ENCODE results near the gene UBE2Z. TPM values are rescaled to one million over a fixed set of nuclear protein-coding genes. Genes with fewer than 3 reads are reported as not detected.

The UBE2Z gene
- total and polyA plus RNA-seq, 2 of the 13 experiments (the other 11 are each of a cell fraction or from before 2014, with no cell fraction given) = 63.2 to 122 TPM

DNA sequence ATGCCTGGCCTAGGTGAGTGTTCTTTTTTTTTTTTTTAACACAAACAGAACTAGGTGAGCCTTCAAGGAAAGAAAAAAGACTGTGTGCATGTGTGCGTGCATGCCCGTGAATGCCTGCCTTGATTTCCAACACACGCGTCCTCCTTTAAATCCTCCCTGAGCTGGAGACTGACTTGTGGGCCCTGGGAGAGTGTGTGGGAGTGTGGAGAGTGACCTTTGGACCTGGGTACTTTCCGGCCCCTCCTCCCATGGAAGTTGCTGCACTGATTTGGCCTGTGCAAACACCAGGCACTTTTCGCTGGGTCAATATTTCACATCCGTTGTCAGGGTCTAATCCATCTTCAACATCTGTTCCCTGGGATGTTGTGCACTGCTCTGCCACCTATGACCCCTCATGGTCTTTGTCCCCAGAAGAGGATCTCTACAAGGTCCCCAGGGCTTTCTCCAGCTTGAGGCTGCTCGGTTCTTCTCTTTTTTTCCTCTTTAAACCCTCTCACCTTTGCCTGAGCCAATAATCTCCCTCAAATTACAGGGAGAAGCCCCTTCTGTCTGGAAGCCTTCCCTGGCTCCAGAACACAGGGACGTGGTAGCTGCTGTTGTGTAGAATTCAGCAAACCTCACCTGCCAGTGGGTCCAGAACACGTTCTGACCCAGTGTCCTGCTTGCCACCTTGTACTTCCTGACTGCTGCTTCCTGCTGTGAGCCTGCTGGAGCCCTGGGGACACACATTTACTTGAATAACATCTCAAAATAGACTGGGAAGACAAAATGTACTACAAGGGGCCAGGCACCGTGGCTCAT, 36.5 kb upstream of the UBE2Z start (continued):
- TF ChIP-seq, protein P1, sequence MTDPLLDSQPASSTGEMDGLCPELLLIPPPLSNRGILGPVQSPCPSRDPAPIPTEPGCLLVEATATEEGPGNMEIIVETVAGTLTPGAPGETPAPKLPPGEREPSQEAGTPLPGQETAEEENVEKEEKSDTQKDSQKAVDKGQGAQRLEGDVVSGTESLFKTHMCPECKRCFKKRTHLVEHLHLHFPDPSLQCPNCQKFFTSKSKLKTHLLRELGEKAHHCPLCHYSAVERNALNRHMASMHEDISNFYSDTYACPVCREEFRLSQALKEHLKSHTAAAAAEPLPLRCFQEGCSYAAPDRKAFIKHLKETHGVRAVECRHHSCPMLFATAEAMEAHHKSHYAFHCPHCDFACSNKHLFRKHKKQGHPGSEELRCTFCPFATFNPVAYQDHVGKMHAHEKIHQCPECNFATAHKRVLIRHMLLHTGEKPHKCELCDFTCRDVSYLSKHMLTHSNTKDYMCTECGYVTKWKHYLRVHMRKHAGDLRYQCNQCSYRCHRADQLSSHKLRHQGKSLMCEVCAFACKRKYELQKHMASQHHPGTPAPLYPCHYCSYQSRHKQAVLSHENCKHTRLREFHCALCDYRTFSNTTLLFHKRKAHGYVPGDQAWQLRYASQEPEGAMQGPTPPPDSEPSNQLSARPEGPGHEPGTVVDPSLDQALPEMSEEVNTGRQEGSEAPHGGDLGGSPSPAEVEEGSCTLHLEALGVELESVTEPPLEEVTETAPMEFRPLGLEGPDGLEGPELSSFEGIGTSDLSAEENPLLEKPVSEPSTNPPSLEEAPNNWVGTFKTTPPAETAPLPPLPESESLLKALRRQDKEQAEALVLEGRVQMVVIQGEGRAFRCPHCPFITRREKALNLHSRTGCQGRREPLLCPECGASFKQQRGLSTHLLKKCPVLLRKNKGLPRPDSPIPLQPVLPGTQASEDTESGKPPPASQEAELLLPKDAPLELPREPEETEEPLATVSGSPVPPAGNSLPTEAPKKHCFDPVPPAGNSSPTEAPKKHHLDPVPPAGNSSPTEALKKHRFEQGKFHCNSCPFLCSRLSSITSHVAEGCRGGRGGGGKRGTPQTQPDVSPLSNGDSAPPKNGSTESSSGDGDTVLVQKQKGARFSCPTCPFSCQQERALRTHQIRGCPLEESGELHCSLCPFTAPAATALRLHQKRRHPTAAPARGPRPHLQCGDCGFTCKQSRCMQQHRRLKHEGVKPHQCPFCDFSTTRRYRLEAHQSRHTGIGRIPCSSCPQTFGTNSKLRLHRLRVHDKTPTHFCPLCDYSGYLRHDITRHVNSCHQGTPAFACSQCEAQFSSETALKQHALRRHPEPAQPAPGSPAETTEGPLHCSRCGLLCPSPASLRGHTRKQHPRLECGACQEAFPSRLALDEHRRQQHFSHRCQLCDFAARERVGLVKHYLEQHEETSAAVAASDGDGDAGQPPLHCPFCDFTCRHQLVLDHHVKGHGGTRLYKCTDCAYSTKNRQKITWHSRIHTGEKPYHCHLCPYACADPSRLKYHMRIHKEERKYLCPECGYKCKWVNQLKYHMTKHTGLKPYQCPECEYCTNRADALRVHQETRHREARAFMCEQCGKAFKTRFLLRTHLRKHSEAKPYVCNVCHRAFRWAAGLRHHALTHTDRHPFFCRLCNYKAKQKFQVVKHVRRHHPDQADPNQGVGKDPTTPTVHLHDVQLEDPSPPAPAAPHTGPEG (CRISPR knock-in tag; IDR thresholded peaks at IDR 0.05) = no peak
- TF ChIP-seq, protein P2, sequence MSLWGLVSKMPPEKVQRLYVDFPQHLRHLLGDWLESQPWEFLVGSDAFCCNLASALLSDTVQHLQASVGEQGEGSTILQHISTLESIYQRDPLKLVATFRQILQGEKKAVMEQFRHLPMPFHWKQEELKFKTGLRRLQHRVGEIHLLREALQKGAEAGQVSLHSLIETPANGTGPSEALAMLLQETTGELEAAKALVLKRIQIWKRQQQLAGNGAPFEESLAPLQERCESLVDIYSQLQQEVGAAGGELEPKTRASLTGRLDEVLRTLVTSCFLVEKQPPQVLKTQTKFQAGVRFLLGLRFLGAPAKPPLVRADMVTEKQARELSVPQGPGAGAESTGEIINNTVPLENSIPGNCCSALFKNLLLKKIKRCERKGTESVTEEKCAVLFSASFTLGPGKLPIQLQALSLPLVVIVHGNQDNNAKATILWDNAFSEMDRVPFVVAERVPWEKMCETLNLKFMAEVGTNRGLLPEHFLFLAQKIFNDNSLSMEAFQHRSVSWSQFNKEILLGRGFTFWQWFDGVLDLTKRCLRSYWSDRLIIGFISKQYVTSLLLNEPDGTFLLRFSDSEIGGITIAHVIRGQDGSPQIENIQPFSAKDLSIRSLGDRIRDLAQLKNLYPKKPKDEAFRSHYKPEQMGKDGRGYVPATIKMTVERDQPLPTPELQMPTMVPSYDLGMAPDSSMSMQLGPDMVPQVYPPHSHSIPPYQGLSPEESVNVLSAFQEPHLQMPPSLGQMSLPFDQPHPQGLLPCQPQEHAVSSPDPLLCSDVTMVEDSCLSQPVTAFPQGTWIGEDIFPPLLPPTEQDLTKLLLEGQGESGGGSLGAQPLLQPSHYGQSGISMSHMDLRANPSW (CRISPR knock-in tag; IDR thresholded peaks at IDR 0.05; ENCODE audit: borderline replicate concordance) = peak; percentile 97
- peak; percentile 100 for TF ChIP-seq ZBTB42 (CRISPR knock-in tag; IDR thresholded peaks at IDR 0.05)
- TF ChIP-seq, protein P3, sequence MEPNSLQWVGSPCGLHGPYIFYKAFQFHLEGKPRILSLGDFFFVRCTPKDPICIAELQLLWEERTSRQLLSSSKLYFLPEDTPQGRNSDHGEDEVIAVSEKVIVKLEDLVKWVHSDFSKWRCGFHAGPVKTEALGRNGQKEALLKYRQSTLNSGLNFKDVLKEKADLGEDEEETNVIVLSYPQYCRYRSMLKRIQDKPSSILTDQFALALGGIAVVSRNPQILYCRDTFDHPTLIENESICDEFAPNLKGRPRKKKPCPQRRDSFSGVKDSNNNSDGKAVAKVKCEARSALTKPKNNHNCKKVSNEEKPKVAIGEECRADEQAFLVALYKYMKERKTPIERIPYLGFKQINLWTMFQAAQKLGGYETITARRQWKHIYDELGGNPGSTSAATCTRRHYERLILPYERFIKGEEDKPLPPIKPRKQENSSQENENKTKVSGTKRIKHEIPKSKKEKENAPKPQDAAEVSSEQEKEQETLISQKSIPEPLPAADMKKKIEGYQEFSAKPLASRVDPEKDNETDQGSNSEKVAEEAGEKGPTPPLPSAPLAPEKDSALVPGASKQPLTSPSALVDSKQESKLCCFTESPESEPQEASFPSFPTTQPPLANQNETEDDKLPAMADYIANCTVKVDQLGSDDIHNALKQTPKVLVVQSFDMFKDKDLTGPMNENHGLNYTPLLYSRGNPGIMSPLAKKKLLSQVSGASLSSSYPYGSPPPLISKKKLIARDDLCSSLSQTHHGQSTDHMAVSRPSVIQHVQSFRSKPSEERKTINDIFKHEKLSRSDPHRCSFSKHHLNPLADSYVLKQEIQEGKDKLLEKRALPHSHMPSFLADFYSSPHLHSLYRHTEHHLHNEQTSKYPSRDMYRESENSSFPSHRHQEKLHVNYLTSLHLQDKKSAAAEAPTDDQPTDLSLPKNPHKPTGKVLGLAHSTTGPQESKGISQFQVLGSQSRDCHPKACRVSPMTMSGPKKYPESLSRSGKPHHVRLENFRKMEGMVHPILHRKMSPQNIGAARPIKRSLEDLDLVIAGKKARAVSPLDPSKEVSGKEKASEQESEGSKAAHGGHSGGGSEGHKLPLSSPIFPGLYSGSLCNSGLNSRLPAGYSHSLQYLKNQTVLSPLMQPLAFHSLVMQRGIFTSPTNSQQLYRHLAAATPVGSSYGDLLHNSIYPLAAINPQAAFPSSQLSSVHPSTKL (CRISPR knock-in tag; IDR thresholded peaks at IDR 0.05) = peak; percentile 99
- TF ChIP-seq NKX3-1 (CRISPR knock-in tag; IDR thresholded peaks at IDR 0.05) = peak; percentile 85; the same call in 1 of the 2 replicates
- no peak for TF ChIP-seq POLR2AphosphoS2 (IDR thresholded peaks at IDR 0.05; ENCODE audit: low read depth, low read length)
- peak; percentile 55 for TF ChIP-seq YY1 (IDR thresholded peaks at IDR 0.05; ENCODE audit: insufficient read depth, insufficient replicate concordance, low read depth, low read length)
- TF ChIP-seq SIX1 (CRISPR knock-in tag; IDR thresholded peaks at IDR 0.05; ENCODE audit: borderline replicate concordance) = peak; percentile 84; the same call in 1 of the 2 replicates
- peak; percentile 71 for TF ChIP-seq TCF7 (IDR thresholded peaks at IDR 0.05; ENCODE audit: low read depth)
- TF ChIP-seq CENPX (CRISPR knock-in tag; IDR thresholded peaks at IDR 0.05) = no peak
- TF ChIP-seq MTA1 (CRISPR knock-in tag; IDR thresholded peaks at IDR 0.05; ENCODE audit: borderline replicate concordance) = peak; percentile 97
- peak; percentile 70 for TF ChIP-seq POLR2G (IDR thresholded peaks at IDR 0.05; ENCODE audit: low read depth, low read length)
- 0 out of 2 replicates have a peak, but pooled peaks have one; percentile 59 for TF ChIP-seq ZNF780A (CRISPR knock-in tag; IDR thresholded peaks at IDR 0.05)
- TF ChIP-seq, protein P4, sequence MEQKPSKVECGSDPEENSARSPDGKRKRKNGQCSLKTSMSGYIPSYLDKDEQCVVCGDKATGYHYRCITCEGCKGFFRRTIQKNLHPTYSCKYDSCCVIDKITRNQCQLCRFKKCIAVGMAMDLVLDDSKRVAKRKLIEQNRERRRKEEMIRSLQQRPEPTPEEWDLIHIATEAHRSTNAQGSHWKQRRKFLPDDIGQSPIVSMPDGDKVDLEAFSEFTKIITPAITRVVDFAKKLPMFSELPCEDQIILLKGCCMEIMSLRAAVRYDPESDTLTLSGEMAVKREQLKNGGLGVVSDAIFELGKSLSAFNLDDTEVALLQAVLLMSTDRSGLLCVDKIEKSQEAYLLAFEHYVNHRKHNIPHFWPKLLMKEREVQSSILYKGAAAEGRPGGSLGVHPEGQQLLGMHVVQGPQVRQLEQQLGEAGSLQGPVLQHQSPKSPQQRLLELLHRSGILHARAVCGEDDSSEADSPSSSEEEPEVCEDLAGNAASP (CRISPR knock-in tag; IDR thresholded peaks at IDR 0.05; ENCODE audit: borderline replicate concordance) = peak; percentile 94; the same call in 1 of the 2 replicates

Measured in HepG2 (cell line).